CD4-positive, alpha-beta memory T cell (primary cell): ENCODE data around the gene LZTR1. TPM values are rescaled to one million over a fixed set of nuclear protein-coding genes. Genes with fewer than 3 reads are reported as not detected.
A peak's percentile ranks its signal among the peaks of the same experiment; 100 is the strongest.

ENCODE experiments used
- CTCF ChIA-PET: fragments of 350-600 bp; sonication (Branson Sonifier 250); formaldehyde crosslinking; loops from one replicate; lab custom pipeline; 2021; ENCODE audit warnings: inconsistent platforms; ENCODE audit not compliant: partially characterized antibody; lab: Charles Lee
- POLR2A ChIA-PET: fragments of 350-600 bp; sonication (Branson Sonifier 250); formaldehyde crosslinking; loops from one replicate; lab custom pipeline; 2021; ENCODE audit not compliant: partially characterized antibody; lab: Charles Lee
- DNase-seq, 5 donors: peaks; one replicate each; pipeline versions ENCODE4 v3.0.0 to v3.0.0-alpha.2; 2020 to 2022; ENCODE audit warnings: mixed read lengths in 1 of 5
- H3K27ac ChIP-seq: one replicate; pipeline ENCODE4 v1.7.0; 2013; ENCODE audit warnings: low read depth, low read length
- H3K27me3 ChIP-seq: 2 replicates; pipeline ENCODE4 v1.7.0; 2013; ENCODE audit warnings: mild to moderate bottlenecking, low read length, moderate library complexity; ENCODE audit not compliant: insufficient read depth
- H3K36me3 ChIP-seq: 2 replicates; pipeline ENCODE4 v1.7.0; 2013; ENCODE audit warnings: mild to moderate bottlenecking, low read length, moderate library complexity; ENCODE audit not compliant: insufficient read depth
- H3K4me1 ChIP-seq: 2 replicates; pipeline ENCODE4 v1.7.0; 2013; ENCODE audit warnings: mild to moderate bottlenecking, low read length, moderate library complexity; ENCODE audit not compliant: insufficient read depth
- H3K4me3 ChIP-seq, 2 donors: one replicate each; pipeline ENCODE4 v1.7.0; 2013; ENCODE audit warnings: low read length in 2 of 2, mild to moderate bottlenecking in 1 of 2
- H3K9me3 ChIP-seq, 2 donors: one replicate each; pipeline ENCODE4 v1.7.0; 2013; ENCODE audit warnings: low read length in 2 of 2, control low read depth in 1 of 2; ENCODE audit not compliant: control insufficient read depth in 1 of 2
- H3K27ac Mint-ChIP-seq, 7 donors: one replicate each; pipeline ENCODE4 v1.8.0; 2020 to 2021; ENCODE audit warnings: mixed read lengths in 7 of 7, mild to moderate bottlenecking in 6 of 7, inconsistent platforms in 3 of 7, moderate library complexity in 3 of 7
- H3K27me3 Mint-ChIP-seq, 2 donors: one replicate each; pipeline ENCODE4 v1.8.0; 2020 to 2021; ENCODE audit warnings: mixed read lengths in 2 of 2
- H3K36me3 Mint-ChIP-seq, 2 donors: one replicate each; pipeline ENCODE4 v1.8.0; 2020 to 2021; ENCODE audit warnings: mixed read lengths in 2 of 2, inconsistent platforms in 1 of 2, mild to moderate bottlenecking in 1 of 2
- H3K4me1 Mint-ChIP-seq, 4 donors: one replicate each; pipeline ENCODE4 v1.8.0; 2020 to 2021; ENCODE audit warnings: mixed read lengths in 4 of 4, mild to moderate bottlenecking in 1 of 4
- H3K4me3 Mint-ChIP-seq, 8 donors: one replicate each; pipeline ENCODE4 v1.8.0; 2020 to 2021; ENCODE audit warnings: mixed read lengths in 8 of 8, mild to moderate bottlenecking in 7 of 8, moderate library complexity in 6 of 8, inconsistent platforms in 3 of 8
- H3K9me3 Mint-ChIP-seq, 8 donors: one replicate each; pipeline ENCODE4 v1.8.0; 2020 to 2021; ENCODE audit warnings: mixed read lengths in 8 of 8, mild to moderate bottlenecking in 5 of 8, inconsistent platforms in 3 of 8, moderate library complexity in 1 of 8
- intact Hi-C: fragments of 100-400 bp; cut with micrococcal nuclease; formaldehyde crosslinking; loops from one replicate; pipeline ENCODE4 v1.15.1; 2023
- polyA plus RNA-seq, 2 donors: library from polyadenylated mRNA; unstranded; fragments of 300-500 nt; fragmentation: Illumina TruSeq; gene quantifications; one replicate each; pipeline ENCODE4 v1.2.3, GENCODE V29; 2021
- total RNA-seq, 2 experiments: library from RNA; stranded (reverse); gene quantifications; one replicate each; pipeline ENCODE4 v1.2.3, GENCODE V29; 2021

LZTR1 gene
- total and polyA plus RNA-seq, 4 experiments from 2014 or later, result 5.5 to 114 (median 64.8) TPM

DNA sequence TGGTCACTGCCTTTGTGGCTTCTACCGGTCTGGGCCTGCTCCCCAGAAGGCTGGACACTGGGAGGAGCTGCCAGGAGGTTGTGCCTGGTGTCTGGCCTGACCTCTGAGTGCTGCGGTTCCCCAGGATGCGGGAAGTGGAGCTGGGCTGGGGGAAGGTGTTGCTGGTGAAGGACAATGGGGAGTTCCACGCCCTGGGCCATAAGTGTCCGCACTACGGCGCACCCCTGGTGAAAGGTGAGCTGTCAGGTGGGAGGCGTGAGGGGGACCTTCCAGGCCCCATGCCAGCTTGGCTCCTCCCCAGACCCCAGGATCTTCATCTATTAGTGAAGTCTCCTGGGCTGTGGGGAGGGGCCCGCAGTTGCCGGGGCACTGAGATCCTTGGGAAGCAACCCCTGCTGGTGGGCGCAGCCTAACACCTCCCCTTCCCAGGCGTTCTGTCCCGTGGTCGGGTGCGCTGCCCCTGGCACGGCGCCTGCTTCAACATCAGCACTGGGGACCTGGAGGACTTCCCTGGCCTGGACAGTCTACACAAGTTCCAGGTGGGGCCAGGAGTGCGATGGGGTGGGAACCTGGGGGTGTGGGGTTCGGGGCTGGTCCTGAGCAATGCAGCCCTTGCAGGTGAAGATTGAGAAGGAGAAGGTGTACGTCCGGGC lies 8.3 kb upstream of the LZTR1 start:
- Histone ChIP-seq H3K27me3 (no peaks in the 10 kb centered on the region), H3K27ac (no peak overlapping the region), H3K36me3 (no peaks in the 10 kb centered on the region), H3K4me3 (no peak overlapping the region), H3K4me1 (no peaks in the 10 kb centered on the region), H3K9me3 (peaks cover 0 to 6% of the 10 kb centered on the region in 2 donors)
- intact Hi-C loops, result no loop called here
- ChIA-PET POLR2A (interaction anchor here (0.7 to 1.0 kb wide), 2 partner anchors 15 to 55 kb away, joined by 3 to 4 read pairs; no protein-coding TSS in a partner anchor), CTCF (no interaction called here)
- H3K4me3 Mint-ChIP-seq, result no peak overlapping the region
- H3K27me3 Mint-ChIP-seq, result no peaks in the 10 kb centered on the region
- peaks cover 0 to 5% (median under 1%) of the 10 kb centered on the region in 4 donors for H3K4me1 Mint-ChIP-seq
- peaks cover 0 to 7% (median 0%) of the 10 kb centered on the region in 8 donors for H3K9me3 Mint-ChIP-seq
- no peaks in the 10 kb centered on the region for H3K36me3 Mint-ChIP-seq
- no peak overlapping the region for H3K27ac Mint-ChIP-seq
- DNase-seq, result no peak

DNA sequence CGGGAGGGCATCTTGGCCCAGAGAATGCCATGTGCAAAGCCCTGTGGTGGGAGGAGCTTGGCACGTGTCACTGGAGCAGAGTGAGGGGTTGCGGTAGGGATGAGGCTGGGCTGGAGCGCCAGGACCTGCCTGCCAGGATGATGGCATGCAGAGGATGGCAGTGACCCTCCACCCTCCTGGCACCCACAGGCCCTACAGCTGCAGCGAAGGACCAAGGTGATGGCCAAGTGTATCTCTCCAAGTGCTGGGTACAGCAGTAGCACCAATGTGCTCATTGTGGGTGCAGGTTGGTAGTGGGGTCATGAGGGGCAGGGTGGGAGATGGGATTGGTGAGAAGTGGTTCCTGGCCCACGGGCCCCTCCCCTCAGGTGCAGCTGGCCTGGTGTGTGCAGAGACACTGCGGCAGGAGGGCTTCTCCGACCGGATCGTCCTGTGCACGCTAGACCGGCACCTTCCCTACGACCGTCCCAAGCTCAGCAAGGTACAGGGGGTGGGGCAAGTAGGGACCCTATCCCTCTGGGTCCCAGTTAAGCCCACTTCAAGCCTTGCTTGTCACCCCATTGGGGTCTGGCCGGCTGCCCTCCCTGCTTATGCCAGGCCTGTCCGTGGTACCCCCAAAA lies 7.7 kb upstream of the LZTR1 start:
- Mint-ChIP-seq H3K36me3 (peaks cover 0 to 1% of the 10 kb centered on the region in 2 donors), H3K27ac (no peak overlapping the region), H3K4me3 (no peak overlapping the region), H3K27me3 (no peaks in the 10 kb centered on the region), H3K9me3 (peaks cover 0 to 7% (median 0%) of the 10 kb centered on the region in 8 donors), H3K4me1 (peaks cover 2 to 8% (median 6%) of the 10 kb centered on the region in 4 donors)
- Histone ChIP-seq H3K27ac (no peak overlapping the region), H3K4me1 (no peaks in the 10 kb centered on the region), H3K9me3 (peaks cover 0 to 6% of the 10 kb centered on the region in 2 donors), H3K27me3 (no peaks in the 10 kb centered on the region), H3K36me3 (no peaks in the 10 kb centered on the region), H3K4me3 (no peak overlapping the region)
- ChIA-PET POLR2A (interaction anchor here (0.7 to 1.0 kb wide), 2 partner anchors 16 to 56 kb away, joined by 3 to 4 read pairs; no protein-coding TSS in a partner anchor), CTCF (no interaction called here)
- intact Hi-C loops, result no loop called here
- DNase-seq, result no peak

DNA sequence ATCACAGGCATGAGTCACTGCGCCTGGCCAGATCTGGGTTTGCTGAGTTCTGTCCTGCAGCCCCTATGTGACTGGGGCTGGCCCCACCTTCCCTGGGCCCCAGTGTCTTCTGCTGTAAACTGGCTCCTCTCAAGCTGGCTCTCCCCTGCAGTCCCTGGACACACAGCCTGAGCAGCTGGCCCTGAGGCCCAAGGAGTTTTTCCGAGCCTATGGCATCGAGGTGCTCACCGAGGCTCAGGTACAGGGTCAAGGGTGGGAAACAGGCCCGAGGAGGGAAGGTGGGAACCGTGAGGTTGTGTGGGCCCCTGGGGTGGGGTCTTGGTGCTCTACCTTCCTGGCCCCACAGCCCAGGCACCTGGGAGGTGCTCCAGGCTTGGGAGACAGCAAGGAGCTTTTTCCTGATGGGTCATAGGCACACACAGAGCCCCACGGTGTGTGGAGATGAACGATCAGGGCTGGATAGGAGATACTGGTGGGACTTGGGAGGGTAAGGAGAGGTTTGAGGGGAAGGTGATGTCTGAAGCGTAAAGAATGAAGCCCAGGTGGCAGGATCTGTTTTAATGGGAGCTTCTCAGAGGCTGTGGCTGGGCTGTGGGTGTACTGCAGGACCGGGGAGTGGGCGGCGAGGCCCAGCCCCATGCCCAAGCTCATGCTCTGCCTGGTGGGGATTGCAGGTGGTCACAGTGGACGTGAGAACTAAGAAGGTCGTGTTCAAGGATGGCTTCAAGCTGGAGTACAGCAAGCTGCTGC lies 6.4 kb upstream of the LZTR1 start:
- Histone ChIP-seq H3K27me3 (no peaks in the 10 kb centered on the region), H3K36me3 (no peaks in the 10 kb centered on the region), H3K4me1 (peaks cover 2% of the 10 kb centered on the region), H3K9me3 (peaks cover 0 to 6% of the 10 kb centered on the region in 2 donors), H3K4me3 (no peak overlapping the region), H3K27ac (no peak overlapping the region)
- Mint-ChIP-seq H3K27me3 (no peaks in the 10 kb centered on the region), H3K9me3 (peaks cover 0 to 7% (median 0%) of the 10 kb centered on the region in 8 donors), H3K4me3 (peak overlapping the region in 1 of 8 donors; percentile 50), H3K36me3 (peaks cover 0 to 1% of the 10 kb centered on the region in 2 donors), H3K27ac (peak overlapping the region in 1 of 7 donors; percentile 64), H3K4me1 (peaks cover 2 to 19% (median 8%) of the 10 kb centered on the region in 4 donors)
- POLR2A ChIA-PET, result interaction anchor here (1.4 kb wide), 1 partner anchor 27 kb away, joined by 3 read pairs; the partner anchor contains the start of gene THAP7
- intact Hi-C loops, result no loop called here
- no peak for DNase-seq
- CTCF ChIA-PET, result no interaction called here

DNA sequence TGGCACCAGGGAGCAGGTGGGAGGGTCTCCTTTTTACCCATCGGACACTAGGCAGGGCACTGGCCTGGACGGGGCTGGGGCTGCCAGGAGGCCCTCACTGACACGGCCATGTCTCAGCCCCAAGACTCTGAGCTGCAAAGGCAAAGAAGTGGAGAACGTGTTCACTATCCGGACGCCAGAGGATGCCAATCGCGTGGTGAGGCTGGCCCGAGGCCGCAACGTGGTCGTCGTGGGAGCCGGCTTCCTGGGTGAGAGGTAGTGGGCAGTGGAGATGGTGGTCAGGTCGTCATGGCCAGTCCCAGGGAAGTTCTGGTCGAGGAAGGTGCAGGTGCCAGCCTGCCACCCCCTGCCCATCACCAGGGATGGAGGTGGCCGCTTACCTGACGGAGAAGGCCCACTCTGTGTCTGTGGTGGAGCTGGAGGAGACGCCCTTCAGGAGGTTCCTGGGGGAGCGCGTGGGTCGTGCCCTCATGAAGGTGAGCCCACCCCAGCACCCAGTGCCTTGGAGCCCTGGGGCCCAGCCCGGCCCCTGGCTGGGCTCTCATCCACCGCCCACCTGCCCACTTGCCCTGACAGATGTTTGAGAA lies 5.7 kb upstream of the LZTR1 start:
- H3K4me3 ChIP-seq, result no peak overlapping the region
- Mint-ChIP-seq H3K27me3 (no peaks in the 10 kb centered on the region), H3K27ac (no peak overlapping the region), H3K4me3 (peak overlapping the region in 1 of 8 donors; percentile 50), H3K9me3 (peaks cover 0 to 7% (median 0%) of the 10 kb centered on the region in 8 donors), H3K36me3 (peaks cover 0 to 3% of the 10 kb centered on the region in 2 donors), H3K4me1 (peaks cover 5 to 25% (median 13%) of the 10 kb centered on the region in 4 donors)
- H3K27ac ChIP-seq, result no peak overlapping the region
- DNase-seq, result no peak
- peaks cover 0 to 6% of the 10 kb centered on the region in 2 donors for H3K9me3 ChIP-seq
- no peaks in the 10 kb centered on the region for H3K27me3 ChIP-seq
- ChIA-PET CTCF (no interaction called here), POLR2A (interaction anchor here (1.4 kb wide), 1 partner anchor 26 kb away, joined by 3 read pairs; the partner anchor contains the start of gene THAP7)
- intact Hi-C loops, result no loop called here
- H3K36me3 ChIP-seq, result no peaks in the 10 kb centered on the region
- peaks cover 9% of the 10 kb centered on the region for H3K4me1 ChIP-seq

DNA sequence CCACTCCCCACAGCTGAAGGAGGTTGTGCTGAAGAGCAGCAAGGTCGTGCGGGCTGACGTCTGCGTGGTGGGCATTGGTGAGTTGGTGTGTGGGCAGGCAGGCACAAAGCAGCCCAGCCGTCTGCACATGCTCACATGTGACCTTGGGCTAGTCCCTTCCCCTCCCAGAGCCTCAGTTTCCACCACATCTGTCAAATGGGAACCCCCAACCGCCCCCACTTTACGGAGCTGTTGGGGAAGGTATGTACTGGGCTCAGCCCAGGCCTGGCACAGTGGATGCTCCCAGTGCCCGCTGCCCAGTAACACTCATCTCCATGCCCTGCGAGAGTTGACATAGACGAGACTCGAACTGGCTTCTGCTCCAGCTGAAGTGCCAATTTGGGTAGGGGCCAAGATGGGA lies 5.1 kb upstream of the LZTR1 start:
- Histone ChIP-seq H3K9me3 (peaks cover 0 to 6% of the 10 kb centered on the region in 2 donors), H3K27me3 (no peaks in the 10 kb centered on the region), H3K27ac (no peak overlapping the region), H3K4me1 (peaks cover 11% of the 10 kb centered on the region), H3K36me3 (no peaks in the 10 kb centered on the region), H3K4me3 (no peak overlapping the region)
- DNase-seq, result no peak
- intact Hi-C loops, result no loop called here
- H3K27me3 Mint-ChIP-seq, result no peaks in the 10 kb centered on the region
- POLR2A ChIA-PET, result interaction anchor here (1.4 kb wide), 1 partner anchor 25 kb away, joined by 3 read pairs; the partner anchor contains the start of gene THAP7
- CTCF ChIA-PET, result no interaction called here
- peaks cover 0 to 7% of the 10 kb centered on the region in 2 donors for H3K36me3 Mint-ChIP-seq
- no peak overlapping the region for H3K4me3 Mint-ChIP-seq
- H3K27ac Mint-ChIP-seq, result no peak overlapping the region
- peaks cover 0 to 7% (median 0%) of the 10 kb centered on the region in 8 donors for H3K9me3 Mint-ChIP-seq
- H3K4me1 Mint-ChIP-seq, result peaks cover 8 to 29% (median 15%) of the 10 kb centered on the region in 4 donors

DNA sequence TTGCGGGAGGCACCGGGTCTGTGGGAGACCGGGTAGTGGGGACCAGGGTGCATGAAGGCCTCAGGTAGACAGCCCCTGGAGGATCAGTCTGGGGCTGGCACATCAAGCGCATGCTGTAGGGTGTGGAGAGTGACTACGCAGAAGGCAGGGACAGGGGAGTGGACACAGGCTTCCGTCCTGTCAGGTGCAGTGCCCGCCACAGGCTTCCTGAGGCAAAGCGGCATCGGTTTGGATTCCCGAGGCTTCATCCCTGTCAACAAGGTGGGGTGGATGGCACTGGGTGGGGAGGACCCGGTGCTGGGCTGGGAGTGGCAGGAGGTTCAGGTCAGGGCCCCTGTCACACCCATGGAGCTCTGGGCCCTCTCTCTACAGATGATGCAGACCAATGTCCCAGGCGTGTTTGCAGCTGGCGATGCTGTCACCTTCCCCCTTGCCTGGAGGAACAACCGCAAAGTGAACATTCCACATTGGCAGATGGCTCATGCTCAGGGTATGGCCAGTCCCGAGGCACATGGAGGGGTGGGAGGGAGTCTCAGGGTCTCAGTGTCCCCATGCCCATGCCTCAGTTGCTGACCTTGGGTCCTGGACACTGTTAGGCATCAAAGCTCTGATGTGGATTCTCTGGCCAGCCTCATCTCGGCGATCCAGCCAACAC lies 4.5 kb upstream of the LZTR1 start:
- Mint-ChIP-seq H3K4me1 (peaks cover 10 to 34% (median 18%) of the 10 kb centered on the region in 4 donors), H3K36me3 (peaks cover 0 to 9% of the 10 kb centered on the region in 2 donors), H3K9me3 (peaks cover 0 to 7% (median 0%) of the 10 kb centered on the region in 8 donors), H3K27ac (peak overlapping the region in 1 of 7 donors; percentile 55), H3K27me3 (no peaks in the 10 kb centered on the region), H3K4me3 (no peak overlapping the region)
- Histone ChIP-seq H3K27me3 (no peaks in the 10 kb centered on the region), H3K4me3 (no peak overlapping the region), H3K9me3 (peaks cover 0 to 6% of the 10 kb centered on the region in 2 donors), H3K36me3 (no peaks in the 10 kb centered on the region), H3K27ac (no peak overlapping the region), H3K4me1 (peaks cover 14% of the 10 kb centered on the region)
- intact Hi-C loops, result no loop called here
- ChIA-PET POLR2A (no interaction called here), CTCF (no interaction called here)
- no peak for DNase-seq
